H1 (cell line): Measurements from ENCODE around the gene BMF. TPM values are rescaled to one million over a fixed set of nuclear protein-coding genes. Genes with fewer than 3 reads are reported as not detected.

ENCODE experiments used
- POLR2A ChIP-seq, 2 experiments: IDR thresholded peaks; 1 replicate in 1 of 2; 2 replicates in 1 of 2; pipeline ENCODE4 v1.6.1; 2011; ENCODE audit warnings: low read depth in 2 of 2, low read length in 2 of 2, mild to moderate bottlenecking in 2 of 2; ENCODE audit errors: control extremely low read depth in 1 of 2
- RXRA ChIP-seq: IDR thresholded peaks from 2 replicates; pipeline ENCODE4 v1.6.1; 2011; ENCODE audit warnings: low read depth, mild to moderate bottlenecking, low read length, moderate library complexity; ENCODE audit not compliant: insufficient read depth
- SRF ChIP-seq: IDR thresholded peaks from 2 replicates; pipeline ENCODE4 v1.6.1; 2011; ENCODE audit warnings: mild to moderate bottlenecking, low read depth, low read length, moderate library complexity
- ZNF274 ChIP-seq: IDR thresholded peaks from 2 replicates; pipeline ENCODE4 v1.7.0; 2012; ENCODE audit warnings: low read length, borderline replicate concordance; ENCODE audit errors: extremely low read depth
- polyA plus RNA-seq, 7 experiments: library from polyadenylated mRNA; depleted of rRNA in 3 of 7; stranded (reverse) in 5 of 7; unstranded in 2 of 7; fragments of >200 nt in 5 of 7; fragments of 200-250 nt in 2 of 7; gene quantifications; 1 replicate in 5 of 7; 2 replicates in 1 of 7; 4 replicates in 1 of 7; pipeline versions ENCODE4 v1.2.1 to v1.2.3, GENCODE V29; 2011 to 2013; ENCODE audit warnings: missing spikeins in 2 of 7, mixed read lengths in 2 of 7
- total RNA-seq: library from RNA; stranded (reverse); fragmentation: NEBNext Ultra II Directional; extraction: Animal tissue kit (Norgen Biotek cat#: 25700); gene quantifications from 2 replicates; pipeline ENCODE4 v1.2.1, GENCODE V29; 2021

The BMF gene
- total and polyA plus RNA-seq, 2 of the 8 experiments (the other 6 are each of a cell fraction or from before 2014, with no cell fraction given): 21.2 to 24.2 TPM

DNA sequence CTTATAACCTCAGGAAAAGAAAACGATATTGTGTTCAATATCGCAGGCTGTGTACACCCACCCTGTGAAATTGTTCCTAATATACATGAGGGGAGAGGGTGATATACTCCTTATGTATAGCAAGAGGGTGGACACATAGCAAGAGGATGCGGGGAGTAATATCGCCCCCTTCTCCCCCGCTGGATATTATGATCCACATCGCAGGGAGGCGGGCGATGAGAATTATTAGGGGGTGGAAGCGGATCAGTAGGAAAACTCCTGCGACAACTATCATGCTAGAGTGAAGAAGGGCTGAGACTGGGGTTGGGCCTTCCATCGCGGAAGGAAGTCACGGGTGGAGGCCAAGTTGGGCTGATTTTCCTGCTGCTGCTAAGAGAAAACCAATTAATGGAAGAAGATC lies 24.9 kb upstream of the BMF start (continued):
- TF ChIP-seq POLR2A (IDR thresholded peaks at IDR 0.05; ENCODE audit: control extremely low read depth in 1 of 2, low read depth in 2 of 2, low read length in 2 of 2) (no peak), SRF (no peak), RXRA (no peak), ZNF274 (no peak)
